Measurements from ENCODE around the gene OR2T3.
"Not testable (repeated sequence)": the region's sequence is repeated elsewhere in the genome, so short reads cannot be mapped to it uniquely, and the experiment has no call there.

DNA sequence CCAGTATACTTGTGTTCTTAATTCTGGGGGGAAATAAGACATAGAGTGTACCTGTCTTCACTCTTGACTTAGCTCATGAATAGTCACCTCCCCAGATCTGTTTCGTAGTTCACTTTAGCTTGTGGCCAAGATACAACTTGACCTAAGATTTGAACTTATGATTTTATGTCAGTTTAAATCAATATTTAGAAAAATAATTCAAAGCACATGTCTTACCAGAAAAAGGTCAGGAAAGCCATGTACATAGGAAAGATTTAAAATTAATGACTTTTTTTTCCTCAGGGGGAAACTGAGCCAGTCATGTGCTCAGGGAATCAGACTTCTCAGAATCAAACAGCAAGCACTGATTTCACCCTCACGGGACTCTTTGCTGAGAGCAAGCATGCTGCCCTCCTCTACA, at the start of gene OR2T3:
- TF ChIP-seq POLR2A (IDR thresholded peaks at IDR 0.05; ENCODE audit: low read length); GATA1 (IDR thresholded peaks at IDR 0.05; ENCODE audit: low read depth, low read length): not testable (repeated sequence)

All from erythroblast (primary cell).